HG03439 (cell line): Measurements from ENCODE around the gene KRTAP4-12.
"Not testable (repeated sequence)": the region's sequence is repeated elsewhere in the genome, so short reads cannot be mapped to it uniquely, and the experiment has no call there.

Experiments used
- ATAC-seq: cut with Tn5 transposase; IDR thresholded peaks from one replicate; pipeline ENCODE4 v1.9.1; 2021; ENCODE audit warnings: mild to moderate bottlenecking, moderate library complexity; ENCODE audit not compliant: unreplicated experiment

KRTAP4-12 gene

GRCh38 chr17:41127371-41127770, 3.4 kb upstream of the KRTAP4-12 start:
- no peak for ATAC-seq

GRCh38 chr17:41126412-41126811, 2.4 kb upstream of the KRTAP4-12 start:
- no peak for ATAC-seq

- no peak for ATAC-seq
Measured at GRCh38 chr17:41125064-41125463, 1.1 kb upstream of the KRTAP4-12 start.

- not testable (repeated sequence) for ATAC-seq
Measured at GRCh38 chr17:41123292-41123990, 541 bp downstream of the KRTAP4-12 start.

- no peak for ATAC-seq
Measured at GRCh38 chr17:41121742-41122141, 2.2 kb downstream of the KRTAP4-12 start.

- not testable (repeated sequence) for ATAC-seq
Measured at GRCh38 chr17:41119696-41120690, 4.0 kb downstream of the KRTAP4-12 start.

GRCh38 chr17:41118721-41119120, 5.3 kb downstream of the KRTAP4-12 start:
- no peak for ATAC-seq

GRCh38 chr17:41117846-41118386, 6.1 kb downstream of the KRTAP4-12 start, which contains the start of gene KRTAP4-11:
TSS of gene KRTAP4-11 (minus strand) at chr17:41118373. CDS start at chr17:41118315, 58 bp downstream.
- ATAC-seq, result not testable (repeated sequence)

- no peak for ATAC-seq
Measured at GRCh38 chr17:41116297-41116696, 7.7 kb downstream of the KRTAP4-12 start.

- no peak for ATAC-seq
Measured at GRCh38 chr17:41111151-41111885, 12.7 kb downstream of the KRTAP4-12 start.

- ATAC-seq, result not testable (repeated sequence)
Measured at GRCh38 chr17:41108728-41109386, 15.1 kb downstream of the KRTAP4-12 start.

- ATAC-seq, result no peak
Measured at GRCh38 chr17:41107941-41108450, 16.0 kb downstream of the KRTAP4-12 start.

- ATAC-seq, result not testable (repeated sequence)
Measured at GRCh38 chr17:41105347-41105746, 18.6 kb downstream of the KRTAP4-12 start, which contains the start of gene KRTAP4-9. TSS of gene KRTAP4-9 (plus strand) at chr17:41105389. CDS start at chr17:41105389, 0 bp downstream.

GRCh38 chr17:41104386-41105038, 19.5 kb downstream of the KRTAP4-12 start:
- ATAC-seq, result not testable (repeated sequence)

- no peak for ATAC-seq
Measured at GRCh38 chr17:41103896-41104295, 20.1 kb downstream of the KRTAP4-12 start.

- no peak for ATAC-seq
Measured at GRCh38 chr17:41101586-41102259, 22.3 kb downstream of the KRTAP4-12 start, which contains the start of gene KRTAP4-16. TSS of gene KRTAP4-16 (minus strand) at chr17:41102209. CDS start at chr17:41102209, 0 bp downstream.

GRCh38 chr17:41099682-41100480, 24.1 kb downstream of the KRTAP4-12 start:
- ATAC-seq, result not testable (repeated sequence)

- ATAC-seq, result no peak
Measured at GRCh38 chr17:41098481-41098880, 25.5 kb downstream of the KRTAP4-12 start.
